SU-DHL-6 (cell line): ENCODE data around the gene PLCB2.

ENCODE experiments used
- CTCF ChIP-seq: fragments of 200-600 bp; sonication (generic); IDR thresholded peaks from one replicate; pipeline ENCODE4 v1.5.1; 2017; ENCODE audit warnings: antibody characterized with exemption, mild to moderate bottlenecking, low read length, moderate library complexity; ENCODE audit not compliant: insufficient read depth, poor library complexity, severe bottlenecking
- EZH2phosphoT487 ChIP-seq: fragments of 200-600 bp; sonication (generic), shearing (Covaris generic); conservative IDR thresholded peaks from 2 replicates; pipeline ENCODE4 v1.6.1; 2018; ENCODE audit warnings: mild to moderate bottlenecking, antibody characterized with exemption, low read length, moderate library complexity, mixed read lengths

- TF ChIP-seq CTCF (no peak), EZH2phosphoT487 (no peak)
Measured at GRCh38 chr15:40328751-40329150, 21.0 kb upstream of the PLCB2 start.
